ENCODE results near the gene HPCAL1. TPM values are rescaled to one million over a fixed set of nuclear protein-coding genes. Genes with fewer than 3 reads are reported as not detected.

HPCAL1 gene
- total and polyA plus RNA-seq, 12 donors: 17.4 to 118 (median 61.3) TPM

GRCh38 chr2:10355471-10356438 lies 53.1 kb downstream of the HPCAL1 start:
- no peak for TF ChIP-seq POLR2A (IDR thresholded peaks at IDR 0.05)
- TF ChIP-seq CTCF (IDR thresholded peaks at IDR 0.05): no peak

GRCh38 chr2:10356439-10356811 lies 53.7 kb downstream of the HPCAL1 start:
- no peak for DNase-seq
- Histone ChIP-seq H3K9me3 (replicated peaks in 1 of 3) (no peaks in the 10 kb centered on the region), H3K4me3 (no peak overlapping the region), H3K4me1 (replicated peaks in 1 of 2) (peaks cover 0 to 3% of the 10 kb centered on the region in 2 donors), H3K27ac (no peak overlapping the region), H3K36me3 (replicated peaks in 1 of 2) (no peaks in the 10 kb centered on the region), H3K27me3 (no peaks in the 10 kb centered on the region)
- TF ChIP-seq POLR2A (IDR thresholded peaks at IDR 0.05): no peak
- no peak for TF ChIP-seq CTCF (IDR thresholded peaks at IDR 0.05)
- intact Hi-C loops (cut with DNase I): no loop called here
- 77 to 85% (median 83%) methylated on average over 4 to 8 of the region's 8 CpGs for WGBS, 4 donors

More at GRCh38 chr2:10355471-10356438, 53.1 kb downstream of the HPCAL1 start:
- Histone ChIP-seq H3K4me3 (no peak overlapping the region), H3K9me3 (replicated peaks in 1 of 3) (no peaks in the 10 kb centered on the region), H3K27me3 (no peaks in the 10 kb centered on the region), H3K4me1 (replicated peaks in 1 of 2) (no peaks in the 10 kb centered on the region), H3K36me3 (replicated peaks in 1 of 2) (no peaks in the 10 kb centered on the region), H3K27ac (no peak overlapping the region)
- DNase-seq: no peak
- WGBS, 4 donors: 80 to 97% (median 85%) methylated on average over 13 to 16 of the region's 16 CpGs
- intact Hi-C loops (cut with DNase I): no loop called here

GRCh38 chr2:10357193-10358169 lies 54.8 kb downstream of the HPCAL1 start:
- Histone ChIP-seq H3K27me3 (no peaks in the 10 kb centered on the region), H3K36me3 (replicated peaks in 1 of 2) (no peaks in the 10 kb centered on the region), H3K4me3 (no peak overlapping the region), H3K27ac (no peak overlapping the region), H3K4me1 (replicated peaks in 1 of 2) (peaks cover 0 to 3% of the 10 kb centered on the region in 2 donors), H3K9me3 (replicated peaks in 1 of 3) (no peaks in the 10 kb centered on the region)
- 86 to 90% (median 89%) methylated on average over 24 of the region's 24 CpGs for WGBS, 4 donors
- TF ChIP-seq CTCF (IDR thresholded peaks at IDR 0.05) (no peak), POLR2A (IDR thresholded peaks at IDR 0.05) (no peak)
- no peak for DNase-seq
- intact Hi-C loops (cut with DNase I): no loop called here

- H3K9me3 ChIP-seq (replicated peaks in 1 of 3): no peaks in the 10 kb centered on the region
- H3K4me1 ChIP-seq (replicated peaks in 1 of 2): peaks cover 3 to 4% of the 10 kb centered on the region in 2 donors
- no peaks in the 10 kb centered on the region for H3K36me3 ChIP-seq (replicated peaks in 1 of 2)
- 92 to 100% (median 96%) methylated on average over 6 to 8 of the region's 8 CpGs for WGBS, 4 donors
- H3K27me3 ChIP-seq: no peaks in the 10 kb centered on the region
- intact Hi-C loops (cut with DNase I): no loop called here
- no peak for TF ChIP-seq CTCF (IDR thresholded peaks at IDR 0.05)
- no peak for TF ChIP-seq POLR2A (IDR thresholded peaks at IDR 0.05)
- DNase-seq: no peak
- no peak overlapping the region for H3K27ac ChIP-seq
- no peak overlapping the region for H3K4me3 ChIP-seq
Observed at GRCh38 chr2:10359246-10359645, 56.5 kb downstream of the HPCAL1 start.

All from adrenal gland (tissue), 12 donors.